ENCODE results near the gene ENPP6.

DNA sequence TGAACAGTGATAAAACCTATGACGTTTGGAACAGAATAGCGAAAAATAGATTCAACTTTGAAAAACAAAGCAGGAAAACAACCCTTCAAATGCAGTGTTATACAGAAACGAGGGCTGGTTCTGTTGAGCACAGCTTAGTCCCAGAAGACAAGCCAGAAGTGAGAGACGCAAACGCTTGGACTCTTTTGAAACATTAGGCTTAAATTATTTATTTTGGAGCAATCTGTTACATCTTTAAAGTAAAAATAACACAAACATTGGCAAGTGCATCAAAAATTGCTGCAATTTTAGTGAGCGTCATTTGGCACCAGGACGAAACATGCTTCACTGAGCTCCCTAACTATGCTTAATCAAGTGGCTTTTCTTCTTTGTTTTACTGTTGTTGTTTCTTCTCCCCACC lies 63.5 kb downstream of the ENPP6 start:
- TF ChIP-seq POLR2AphosphoS5 (IDR thresholded peaks at IDR 0.05): peak; percentile 68
- no peak for TF ChIP-seq POLR2A (IDR thresholded peaks at IDR 0.05)
- TF ChIP-seq, protein P1, sequence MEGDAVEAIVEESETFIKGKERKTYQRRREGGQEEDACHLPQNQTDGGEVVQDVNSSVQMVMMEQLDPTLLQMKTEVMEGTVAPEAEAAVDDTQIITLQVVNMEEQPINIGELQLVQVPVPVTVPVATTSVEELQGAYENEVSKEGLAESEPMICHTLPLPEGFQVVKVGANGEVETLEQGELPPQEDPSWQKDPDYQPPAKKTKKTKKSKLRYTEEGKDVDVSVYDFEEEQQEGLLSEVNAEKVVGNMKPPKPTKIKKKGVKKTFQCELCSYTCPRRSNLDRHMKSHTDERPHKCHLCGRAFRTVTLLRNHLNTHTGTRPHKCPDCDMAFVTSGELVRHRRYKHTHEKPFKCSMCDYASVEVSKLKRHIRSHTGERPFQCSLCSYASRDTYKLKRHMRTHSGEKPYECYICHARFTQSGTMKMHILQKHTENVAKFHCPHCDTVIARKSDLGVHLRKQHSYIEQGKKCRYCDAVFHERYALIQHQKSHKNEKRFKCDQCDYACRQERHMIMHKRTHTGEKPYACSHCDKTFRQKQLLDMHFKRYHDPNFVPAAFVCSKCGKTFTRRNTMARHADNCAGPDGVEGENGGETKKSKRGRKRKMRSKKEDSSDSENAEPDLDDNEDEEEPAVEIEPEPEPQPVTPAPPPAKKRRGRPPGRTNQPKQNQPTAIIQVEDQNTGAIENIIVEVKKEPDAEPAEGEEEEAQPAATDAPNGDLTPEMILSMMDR (IDR thresholded peaks at IDR 0.05): no peak
- TF ChIP-seq EP300 (IDR thresholded peaks at IDR 0.05): no peak
